Vagina (tissue), 2 donors: ENCODE measurements around the gene SPAG6.

Experiments used
- POLR2A ChIP-seq, 2 donors: fragments of 450-650 bp; IDR thresholded peaks; one replicate each; pipeline ENCODE4 v1.6.1; 2017; ENCODE audit warnings: antibody characterized with exemption in 2 of 2, mild to moderate bottlenecking in 2 of 2, moderate library complexity in 2 of 2
- POLR2AphosphoS5 ChIP-seq, 2 donors: sonication (generic); formaldehyde crosslinking; IDR thresholded peaks; one replicate each; pipeline ENCODE4 v1.9.0; 2017; ENCODE audit warnings: antibody characterized with exemption in 2 of 2, mild to moderate bottlenecking in 2 of 2, low read depth in 1 of 2; ENCODE audit not compliant: insufficient read depth in 1 of 2
- TF ChIP-seq, protein P1 (sequence below), 3 experiments: fragments of 450-650 bp in 2 of 3; fragments of 200-600 bp in 1 of 3; sonication (generic) in 1 of 3; IDR thresholded peaks; one replicate each; pipeline ENCODE4 v1.5.1; 2017 to 2019; ENCODE audit warnings: antibody characterized with exemption in 3 of 3, mild to moderate bottlenecking in 2 of 3, moderate library complexity in 2 of 3

DNA sequence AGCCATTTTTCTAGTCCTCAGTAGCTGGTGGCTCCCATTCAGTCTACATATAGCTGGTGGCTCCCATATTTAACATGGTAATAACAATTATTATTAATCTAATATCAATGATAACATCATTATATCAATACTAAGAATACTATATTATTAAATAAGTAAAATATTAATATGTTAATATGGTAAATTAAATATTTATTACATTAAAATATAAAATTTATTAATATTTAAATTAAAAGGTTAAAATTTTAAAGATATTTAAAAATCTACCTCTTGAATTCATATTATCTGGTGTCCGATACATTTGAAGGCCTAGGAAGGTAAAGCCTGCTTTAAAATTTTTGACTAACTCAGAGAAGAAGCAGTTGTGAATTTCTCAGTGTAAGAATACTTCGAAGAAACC lies 69.8 kb downstream of the SPAG6 start:
- TF ChIP-seq, protein P1, sequence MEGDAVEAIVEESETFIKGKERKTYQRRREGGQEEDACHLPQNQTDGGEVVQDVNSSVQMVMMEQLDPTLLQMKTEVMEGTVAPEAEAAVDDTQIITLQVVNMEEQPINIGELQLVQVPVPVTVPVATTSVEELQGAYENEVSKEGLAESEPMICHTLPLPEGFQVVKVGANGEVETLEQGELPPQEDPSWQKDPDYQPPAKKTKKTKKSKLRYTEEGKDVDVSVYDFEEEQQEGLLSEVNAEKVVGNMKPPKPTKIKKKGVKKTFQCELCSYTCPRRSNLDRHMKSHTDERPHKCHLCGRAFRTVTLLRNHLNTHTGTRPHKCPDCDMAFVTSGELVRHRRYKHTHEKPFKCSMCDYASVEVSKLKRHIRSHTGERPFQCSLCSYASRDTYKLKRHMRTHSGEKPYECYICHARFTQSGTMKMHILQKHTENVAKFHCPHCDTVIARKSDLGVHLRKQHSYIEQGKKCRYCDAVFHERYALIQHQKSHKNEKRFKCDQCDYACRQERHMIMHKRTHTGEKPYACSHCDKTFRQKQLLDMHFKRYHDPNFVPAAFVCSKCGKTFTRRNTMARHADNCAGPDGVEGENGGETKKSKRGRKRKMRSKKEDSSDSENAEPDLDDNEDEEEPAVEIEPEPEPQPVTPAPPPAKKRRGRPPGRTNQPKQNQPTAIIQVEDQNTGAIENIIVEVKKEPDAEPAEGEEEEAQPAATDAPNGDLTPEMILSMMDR (IDR thresholded peaks at IDR 0.05), result no peak
- TF ChIP-seq POLR2A (IDR thresholded peaks at IDR 0.05) (no peak), POLR2AphosphoS5 (IDR thresholded peaks at IDR 0.05; ENCODE audit: insufficient read depth in 1 of 2, low read depth in 1 of 2) (no peak)
